Fibroblast of skin of abdomen (primary cell): ENCODE data around the gene SP140.
A peak's percentile ranks its signal among the peaks of the same experiment; 100 is the strongest.
"Not testable (repeated sequence)": the region's sequence is repeated elsewhere in the genome, so short reads cannot be mapped to it uniquely, and the experiment has no call there.

ENCODE experiments used
- DNase-seq: peaks from one replicate; pipeline ENCODE4 v3.0.0-alpha.2; 2013

SP140 gene

GRCh38 chr2:230226051-230226551, 565 bp downstream of the SP140 start:
- DNase-seq = no peak

GRCh38 chr2:230227216-230227615, 1.7 kb downstream of the SP140 start:
- no peak for DNase-seq

GRCh38 chr2:230230087-230230486, 4.6 kb downstream of the SP140 start:
- DNase-seq = peak; percentile 71

GRCh38 chr2:230230496-230231200, 5.1 kb downstream of the SP140 start:
- DNase-seq = no peak

- DNase-seq = no peak
Measured at GRCh38 chr2:230231251-230231650, 5.7 kb downstream of the SP140 start.

- DNase-seq = no peak
Measured at GRCh38 chr2:230234122-230234722, 8.7 kb downstream of the SP140 start.

- DNase-seq = no peak
Measured at GRCh38 chr2:230234845-230235244, 9.3 kb downstream of the SP140 start.

- DNase-seq = no peak
Measured at GRCh38 chr2:230244211-230244610, 18.7 kb downstream of the SP140 start.

- no peak for DNase-seq
Measured at GRCh38 chr2:230246206-230246605, 20.7 kb downstream of the SP140 start.

GRCh38 chr2:230250231-230250630, 24.7 kb downstream of the SP140 start:
- no peak for DNase-seq

- no peak for DNase-seq
Measured at GRCh38 chr2:230254152-230254881, 28.8 kb downstream of the SP140 start.

GRCh38 chr2:230256733-230257332, 31.3 kb downstream of the SP140 start:
- no peak for DNase-seq

- no peak for DNase-seq
Measured at GRCh38 chr2:230258483-230258882, 32.9 kb downstream of the SP140 start.

GRCh38 chr2:230262246-230262645, 36.7 kb downstream of the SP140 start:
- DNase-seq = no peak

- not testable (repeated sequence) for DNase-seq
Measured at GRCh38 chr2:230264945-230265344, 39.4 kb downstream of the SP140 start.

GRCh38 chr2:230266638-230267037, 41.1 kb downstream of the SP140 start:
- DNase-seq = no peak

GRCh38 chr2:230267059-230267458, 41.5 kb downstream of the SP140 start:
- DNase-seq = no peak

GRCh38 chr2:230267556-230267955, 42.0 kb downstream of the SP140 start:
- no peak for DNase-seq

- no peak for DNase-seq
Measured at GRCh38 chr2:230268606-230269243, 43.2 kb downstream of the SP140 start.

GRCh38 chr2:230269715-230270114, 44.2 kb downstream of the SP140 start:
- no peak for DNase-seq

- DNase-seq = no peak
Measured at GRCh38 chr2:230282936-230283335, 57.4 kb downstream of the SP140 start.

- no peak for DNase-seq
Measured at GRCh38 chr2:230286048-230286447, 60.5 kb downstream of the SP140 start.

- DNase-seq = peak; percentile 4
Measured at GRCh38 chr2:230289311-230289710, 63.8 kb downstream of the SP140 start.
